GM06990 (cell line): ENCODE results near the gene ZBTB20.

Experiments used
- DNase-seq: peaks from one replicate; pipeline ENCODE4 v3.0.0-alpha.2; 2011; ENCODE audit not compliant: insufficient read length; ENCODE audit errors: extremely low read depth
- H3K27me3 ChIP-seq: replicated peaks from 2 replicates; pipeline ENCODE4 v1.6.0; 2011; ENCODE audit warnings: low read length; ENCODE audit not compliant: control insufficient read depth, insufficient read depth
- H3K36me3 ChIP-seq: 2 replicates; pipeline ENCODE4 v1.5.1; 2011; ENCODE audit warnings: low read length; ENCODE audit not compliant: control insufficient read depth, insufficient read depth
- H3K4me3 ChIP-seq: replicated peaks from 2 replicates; pipeline ENCODE4 v1.5.1; 2011; ENCODE audit warnings: low read depth, mild to moderate bottlenecking, control low read depth, low read length
- TF ChIP-seq, protein P1 (sequence below): IDR thresholded peaks from 2 replicates; pipeline ENCODE4 v1.5.1; 2011; ENCODE audit warnings: low read length, control low read depth, mild to moderate bottlenecking, inconsistent platforms; ENCODE audit not compliant: insufficient read depth, poor library complexity, severe bottlenecking

The ZBTB20 gene

DNA sequence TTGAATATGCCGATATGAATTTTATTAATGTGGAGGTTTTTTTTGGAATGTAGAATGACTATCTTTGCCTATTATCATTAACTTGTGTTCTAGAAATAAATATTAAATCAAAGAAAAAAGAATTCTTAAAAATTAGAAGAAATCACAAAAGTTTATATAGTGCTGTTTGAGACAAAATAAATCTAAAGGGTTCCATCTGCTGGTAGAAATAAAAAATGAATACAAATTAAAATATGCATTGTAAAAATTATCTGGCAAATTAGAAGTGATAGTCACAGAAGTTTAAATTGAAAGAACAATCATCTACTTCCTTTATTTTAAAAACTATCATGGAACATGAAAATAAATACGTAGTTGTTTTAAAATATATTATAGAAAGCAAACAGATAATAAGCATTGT, 22.7 kb upstream of the ZBTB20 start:
- no peaks in the 10 kb centered on the region for H3K36me3 ChIP-seq
- TF ChIP-seq, protein P1, sequence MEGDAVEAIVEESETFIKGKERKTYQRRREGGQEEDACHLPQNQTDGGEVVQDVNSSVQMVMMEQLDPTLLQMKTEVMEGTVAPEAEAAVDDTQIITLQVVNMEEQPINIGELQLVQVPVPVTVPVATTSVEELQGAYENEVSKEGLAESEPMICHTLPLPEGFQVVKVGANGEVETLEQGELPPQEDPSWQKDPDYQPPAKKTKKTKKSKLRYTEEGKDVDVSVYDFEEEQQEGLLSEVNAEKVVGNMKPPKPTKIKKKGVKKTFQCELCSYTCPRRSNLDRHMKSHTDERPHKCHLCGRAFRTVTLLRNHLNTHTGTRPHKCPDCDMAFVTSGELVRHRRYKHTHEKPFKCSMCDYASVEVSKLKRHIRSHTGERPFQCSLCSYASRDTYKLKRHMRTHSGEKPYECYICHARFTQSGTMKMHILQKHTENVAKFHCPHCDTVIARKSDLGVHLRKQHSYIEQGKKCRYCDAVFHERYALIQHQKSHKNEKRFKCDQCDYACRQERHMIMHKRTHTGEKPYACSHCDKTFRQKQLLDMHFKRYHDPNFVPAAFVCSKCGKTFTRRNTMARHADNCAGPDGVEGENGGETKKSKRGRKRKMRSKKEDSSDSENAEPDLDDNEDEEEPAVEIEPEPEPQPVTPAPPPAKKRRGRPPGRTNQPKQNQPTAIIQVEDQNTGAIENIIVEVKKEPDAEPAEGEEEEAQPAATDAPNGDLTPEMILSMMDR: no peak
- H3K4me3 ChIP-seq: no peak overlapping the region
- H3K27me3 ChIP-seq: no peaks in the 10 kb centered on the region
- DNase-seq: no peak

DNA sequence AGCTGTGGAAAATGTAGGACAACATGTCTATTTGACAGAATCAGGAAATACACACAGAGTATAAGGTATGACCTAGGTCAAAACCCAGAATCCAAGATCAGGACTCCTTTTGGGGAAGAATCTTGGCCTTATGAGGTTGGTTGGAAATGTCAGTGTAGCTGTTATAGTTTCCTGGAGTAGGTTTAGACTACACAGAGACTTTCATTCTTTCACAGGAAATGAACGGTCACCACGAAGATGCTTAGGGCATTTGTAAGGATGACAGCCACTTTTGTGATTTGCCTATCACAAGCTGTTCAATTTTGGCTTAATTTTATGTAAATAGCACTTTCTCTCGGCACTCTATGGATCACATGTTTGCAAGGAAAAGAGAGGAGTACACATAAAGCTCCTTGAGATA, 18.6 kb upstream of the ZBTB20 start:
- no peaks in the 10 kb centered on the region for H3K27me3 ChIP-seq
- no peaks in the 10 kb centered on the region for H3K36me3 ChIP-seq
- no peak for DNase-seq
- H3K4me3 ChIP-seq: no peak overlapping the region
- TF ChIP-seq, protein P1: no peak

DNA sequence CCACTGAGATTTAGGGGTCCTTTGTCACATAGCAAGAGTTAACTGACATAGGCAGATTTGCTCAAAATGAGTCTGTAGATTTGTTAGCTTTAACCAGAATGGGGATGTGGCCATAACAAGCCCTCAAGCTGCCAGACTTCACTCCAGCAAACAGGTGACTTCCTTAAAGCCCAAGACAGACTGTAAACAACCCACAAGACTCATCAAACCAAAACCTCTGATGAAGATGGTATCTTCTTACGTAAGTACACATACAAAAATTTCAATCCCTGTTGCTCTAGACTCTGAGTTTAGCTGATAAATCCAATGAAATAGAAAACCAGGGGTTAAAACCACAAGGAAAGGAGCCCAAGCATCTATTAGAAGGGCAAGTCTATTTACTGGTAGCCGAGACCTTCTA, 18.2 kb upstream of the ZBTB20 start:
- no peak overlapping the region for H3K4me3 ChIP-seq
- TF ChIP-seq, protein P1: no peak
- DNase-seq: no peak
- no peaks in the 10 kb centered on the region for H3K27me3 ChIP-seq
- H3K36me3 ChIP-seq: no peaks in the 10 kb centered on the region

DNA sequence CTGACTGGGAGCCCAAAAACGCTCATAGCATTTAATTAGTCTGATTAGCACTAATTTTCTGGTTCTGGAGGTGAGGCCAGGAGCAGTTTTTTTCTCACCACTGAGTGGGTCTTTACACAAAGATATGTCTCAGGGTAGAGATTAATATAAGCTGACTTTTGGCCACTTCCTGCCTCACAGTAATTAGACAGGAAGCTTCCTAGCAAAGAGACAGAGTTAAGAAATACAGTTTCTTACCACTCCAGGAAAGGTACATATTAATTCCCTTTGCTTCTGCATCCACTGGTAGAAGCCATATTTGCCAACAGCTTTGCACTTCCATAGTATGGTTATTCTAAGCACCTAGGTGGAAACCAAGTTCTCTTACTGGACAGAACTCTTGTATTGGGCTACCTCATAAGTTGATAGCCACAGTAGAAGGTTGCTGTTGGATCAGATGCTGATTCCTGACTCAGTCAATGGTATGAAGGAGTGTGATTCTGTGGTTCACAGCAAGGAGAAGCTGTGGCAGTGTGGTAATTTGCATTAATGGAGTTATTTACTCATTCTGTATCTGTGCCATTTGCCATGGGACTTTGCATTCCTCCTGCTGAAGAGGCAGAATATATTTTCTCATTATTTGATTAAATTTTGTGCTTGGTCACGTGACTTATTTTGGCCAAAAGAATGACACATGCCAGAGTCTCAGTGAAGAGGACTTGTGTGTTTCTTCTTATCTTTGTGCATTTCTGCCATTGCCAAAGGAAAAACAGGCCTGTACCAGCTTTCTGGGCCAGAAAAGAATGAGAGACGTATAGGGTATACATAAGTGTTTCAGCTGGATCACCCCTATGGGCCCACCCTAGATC, 17.5 kb upstream of the ZBTB20 start:
- Histone ChIP-seq H3K36me3 (no peaks in the 10 kb centered on the region), H3K27me3 (no peaks in the 10 kb centered on the region), H3K4me3 (no peak overlapping the region)
- DNase-seq: no peak
- TF ChIP-seq, protein P1: no peak

DNA sequence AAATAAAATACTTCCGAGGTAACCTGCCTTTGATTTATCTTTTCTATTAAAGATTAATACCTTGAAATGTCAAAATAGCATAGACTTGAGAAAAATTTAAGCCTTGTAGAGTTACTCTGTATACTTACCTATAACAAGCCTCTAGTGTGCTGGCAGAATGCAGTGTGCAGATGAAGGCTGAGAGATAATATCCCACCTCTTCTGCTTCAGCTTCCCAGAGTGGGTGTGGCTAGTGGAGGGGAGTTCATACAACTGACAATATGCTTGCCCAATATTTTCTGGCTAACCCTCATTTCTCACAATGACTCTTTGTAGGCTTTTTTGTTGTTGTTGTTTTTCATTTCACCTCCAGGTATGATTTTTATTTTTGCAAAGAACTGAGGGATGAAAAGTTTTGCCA, 15.7 kb upstream of the ZBTB20 start:
- H3K4me3 ChIP-seq: no peak overlapping the region
- TF ChIP-seq, protein P1: no peak
- no peaks in the 10 kb centered on the region for H3K27me3 ChIP-seq
- H3K36me3 ChIP-seq: no peaks in the 10 kb centered on the region
- no peak for DNase-seq
